HCT116 (cell line): ENCODE measurements around the gene CYP20A1. TPM values are rescaled to one million over a fixed set of nuclear protein-coding genes. Genes with fewer than 3 reads are reported as not detected.

Experiments
- ATAC-seq: fragments of 200-7000 bp; cut with Tn5 transposase; 2 replicates; pipeline ENCODE4 v1.9.1; 2020; ENCODE audit warnings: mild to moderate bottlenecking, moderate library complexity
- BruUV-seq: library from RNA; stranded (reverse); fragments of 400-500 nt; replicated peaks from 2 replicates; lab custom pipeline; 2021; lab: Mats Ljungman, UMichigan
- CTCF ChIA-PET: fragments of 300-600 bp; sonication (Branson Sonifier 250); formaldehyde crosslinking; loops from one replicate; lab custom pipeline; 2021; ENCODE audit warnings: antibody characterized with exemption; lab: Charles Lee
- POLR2A ChIA-PET: fragments of 300-600, 350-600 bp; sonication (Branson Sonifier 250); formaldehyde crosslinking; loops from one replicate; lab custom pipeline; 2021; ENCODE audit warnings: antibody characterized with exemption; lab: Charles Lee
- RAD21 ChIA-PET, 2 experiments: fragments of 300-600 bp; sonication (Branson Sonifier 250); formaldehyde crosslinking; loops; one replicate each; lab custom pipeline; 2023; ENCODE audit warnings: low total read pairs in 2 of 2; ENCODE audit not compliant: uncharacterized antibody in 2 of 2, unreplicated experiment in 2 of 2, low non-redundant PET in 1 of 2; lab: Charles Lee
- DNase-seq: peaks from one replicate; pipeline ENCODE4 v3.0.0-alpha.2; 2010; ENCODE audit warnings: low read depth, low spot score
- H2AFZ ChIP-seq: fragments of 200-600 bp; shearing (Covaris generic), sonication (generic); 2 replicates; pipeline ENCODE4 v1.6.1; 2017; ENCODE audit warnings: low read depth, mixed run types, mixed read lengths, antibody characterized with exemption, low read length; ENCODE audit not compliant: poor library complexity, severe bottlenecking
- H3K27ac ChIP-seq: 2 replicates; pipeline ENCODE4 v1.5.1; 2012; ENCODE audit warnings: low read depth, low read length
- H3K27me3 ChIP-seq: fragments of 200-600 bp; sonication (generic); 2 replicates; pipeline ENCODE4 v1.6.1; 2016; ENCODE audit warnings: mixed run types, low read length, mixed read lengths; ENCODE audit not compliant: insufficient read depth
- H3K36me3 ChIP-seq, 2 experiments: fragments of 200-500 bp in 1 of 2; fragments of 200-600 bp in 1 of 2; sonication (Bioruptor generic) in 1 of 2; sonication (generic) in 1 of 2; 2 replicates each; pipeline versions ENCODE4 v1.5.1 to v1.6.1; 2014 to 2016; ENCODE audit warnings: low read length in 2 of 2, inconsistent platforms in 1 of 2, mixed read lengths in 1 of 2, mixed run types in 1 of 2; ENCODE audit not compliant: insufficient read depth in 2 of 2, control insufficient read depth in 1 of 2
- H3K4me1 ChIP-seq, 2 experiments: fragments of 200-600 bp in 1 of 2; sonication (generic) in 1 of 2; 2 replicates each; pipeline versions ENCODE4 v1.5.1 to v1.6.1; 2012 to 2017; ENCODE audit warnings: low read length in 2 of 2, inconsistent platforms in 1 of 2, mild to moderate bottlenecking in 1 of 2, mixed read lengths in 1 of 2, mixed run types in 1 of 2, moderate library complexity in 1 of 2; ENCODE audit not compliant: insufficient read depth in 2 of 2, control insufficient read depth in 1 of 2
- H3K4me2 ChIP-seq: fragments of 200-600 bp; sonication (generic); 2 replicates; pipeline ENCODE4 v1.6.1; 2017; ENCODE audit warnings: mixed run types, low read length, mixed read lengths
- H3K4me3 ChIP-seq, 2 experiments: fragments of 200-600 bp in 1 of 2; sonication (generic) in 1 of 2; replicated peaks in 1 of 2; 2 replicates each; pipeline ENCODE4 v1.5.1; 2011 to 2016; ENCODE audit warnings: low read length in 2 of 2, control low read depth in 1 of 2, low read depth in 1 of 2, mild to moderate bottlenecking in 1 of 2, mixed read lengths in 1 of 2, mixed run types in 1 of 2
- H3K79me2 ChIP-seq: fragments of 200-600 bp; sonication (generic); 2 replicates; pipeline ENCODE4 v1.6.1; 2017; ENCODE audit warnings: mild to moderate bottlenecking, mixed run types, low read length, moderate library complexity, mixed read lengths; ENCODE audit not compliant: insufficient read depth
- H3K9ac ChIP-seq: fragments of 200-600 bp; sonication (generic); 2 replicates; pipeline ENCODE4 v1.6.1; 2016; ENCODE audit warnings: low read length, mixed read lengths
- H3K9me2 ChIP-seq: fragments of 200-600 bp; sonication (generic), shearing (Covaris generic); 2 replicates; pipeline ENCODE4 v1.6.1; 2017; ENCODE audit warnings: mixed run types, mild to moderate bottlenecking, moderate library complexity; ENCODE audit not compliant: insufficient read depth
- H3K9me3 ChIP-seq, 2 experiments: fragments of 200-500 bp in 1 of 2; fragments of 200-600 bp in 1 of 2; sonication (Bioruptor generic) in 1 of 2; sonication (generic) in 1 of 2; 2 replicates each; pipeline ENCODE4 v1.6.1; 2014 to 2017; ENCODE audit warnings: low read length in 2 of 2, mixed read lengths in 2 of 2, inconsistent platforms in 1 of 2, low read depth in 1 of 2, mild to moderate bottlenecking in 1 of 2, mixed run types in 1 of 2, moderate library complexity in 1 of 2; ENCODE audit not compliant: control insufficient read depth in 1 of 2, insufficient read depth in 1 of 2
- H4K20me1 ChIP-seq: fragments of 200-600 bp; sonication (generic), shearing (Covaris generic); 2 replicates; pipeline ENCODE4 v1.6.1; 2017; ENCODE audit warnings: mixed run types, mild to moderate bottlenecking, moderate library complexity; ENCODE audit not compliant: insufficient read depth
- CEBPB ChIP-seq: IDR thresholded peaks from 2 replicates; pipeline ENCODE4 v1.6.1; 2012; ENCODE audit warnings: low read depth
- CTCF ChIP-seq, 3 experiments: fragments of 200-600 bp in 1 of 3; sonication (generic) in 1 of 3; IDR thresholded peaks in 2 of 3; conservative IDR thresholded peaks in 1 of 3; 2 replicates each; pipeline ENCODE4 v1.5.1; 2012 to 2017; ENCODE audit warnings: low read depth in 2 of 3, low read length in 2 of 3, antibody characterized with exemption in 1 of 3, borderline replicate concordance in 1 of 3, control low read depth in 1 of 3, mild to moderate bottlenecking in 1 of 3, mixed read lengths in 1 of 3, mixed run types in 1 of 3, moderate library complexity in 1 of 3; ENCODE audit not compliant: insufficient read depth in 1 of 3
- ELF1 ChIP-seq: IDR thresholded peaks from 2 replicates; pipeline ENCODE4 v1.6.1; 2012; ENCODE audit warnings: low read depth, borderline replicate concordance
- EZH2phosphoT487 ChIP-seq: fragments of 200-600 bp; IDR thresholded peaks from 2 replicates; pipeline ENCODE4 v1.6.1; 2018; ENCODE audit warnings: antibody characterized with exemption, borderline replicate concordance
- FOSL1 ChIP-seq: IDR thresholded peaks from 2 replicates; pipeline ENCODE4 v1.6.1; 2012; ENCODE audit warnings: low read depth
- JUND ChIP-seq: IDR thresholded peaks from 2 replicates; pipeline ENCODE4 v1.6.1; 2012
- POLR2A ChIP-seq: IDR thresholded peaks from 2 replicates; pipeline ENCODE4 v1.7.0; 2011; ENCODE audit warnings: borderline replicate concordance; ENCODE audit not compliant: insufficient read depth, insufficient read length; ENCODE audit errors: extremely low read depth
- RAD21 ChIP-seq: IDR thresholded peaks from 2 replicates; pipeline ENCODE4 v1.6.1; 2012; ENCODE audit warnings: low read depth, mild to moderate bottlenecking
- REST ChIP-seq: IDR thresholded peaks from 2 replicates; pipeline ENCODE4 v1.6.1; 2012; ENCODE audit warnings: low read depth
- SP1 ChIP-seq: IDR thresholded peaks from 2 replicates; pipeline ENCODE4 v1.6.1; 2012; ENCODE audit warnings: low read depth
- TCF7L2 ChIP-seq: IDR thresholded peaks from 2 replicates; pipeline ENCODE4 v1.7.0; 2011; ENCODE audit warnings: borderline replicate concordance, inconsistent platforms; ENCODE audit not compliant: insufficient read depth, insufficient read length; ENCODE audit errors: extremely low read depth
- ZFX ChIP-seq: fragments of 450-650 bp; IDR thresholded peaks from 2 replicates; pipeline ENCODE4 v1.6.1; 2017
- ZNF274 ChIP-seq: fragments of 200-500 bp; sonication (Bioruptor generic); IDR thresholded peaks from 2 replicates; pipeline ENCODE4 v1.6.1; 2014; ENCODE audit warnings: mild to moderate bottlenecking, low read depth, low read length, inconsistent platforms
- intact Hi-C: fragments of 100-400 bp; cut with micrococcal nuclease; formaldehyde crosslinking; loops from 2 replicates; pipeline ENCODE4 v1.10.0; 2022
- total RNA-seq: library from RNA; stranded (reverse); gene quantifications from one replicate; pipeline ENCODE4 v1.2.1, GENCODE V29; 2021; ENCODE audit not compliant: unreplicated experiment
- TF ChIP-seq, protein P1 (sequence below): IDR thresholded peaks from 2 replicates; pipeline ENCODE4 v1.6.1; 2012

Gene CYP20A1
- total RNA-seq, 1 experiment from 2014 or later = 10.0 TPM

DNA sequence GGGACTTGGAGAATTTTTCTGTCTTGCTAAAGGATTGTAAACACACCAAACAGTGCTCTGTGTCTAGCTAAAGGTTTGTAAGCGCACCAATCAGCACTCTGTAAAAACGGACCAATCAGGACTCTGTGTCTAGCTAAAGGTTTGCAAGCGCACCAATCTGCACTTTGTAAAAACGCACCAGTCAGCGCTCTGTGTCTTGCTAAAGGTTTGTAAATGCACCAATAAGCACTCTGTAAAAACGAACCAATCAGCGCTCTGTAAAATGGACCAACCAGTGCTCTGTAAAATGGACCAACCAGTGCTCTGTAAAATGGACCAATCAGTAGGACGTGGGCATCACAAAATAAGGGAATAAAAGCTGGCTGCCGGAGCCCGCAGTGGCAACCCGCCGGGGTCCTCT, 105.8 kb downstream of the CYP20A1 start:
- Histone ChIP-seq H2AFZ (no peak overlapping the region), H3K9me3 (no peaks in the 10 kb centered on the region), H3K9me2 (no peaks in the 10 kb centered on the region), H3K4me1 (0 out of 4 replicates have a peak, but pooled peaks cover 0 to 3% of the 10 kb centered on the region in 2 experiments), H3K27me3 (no peaks in the 10 kb centered on the region), H4K20me1 (no peaks in the 10 kb centered on the region), H3K9ac (no peak overlapping the region), H3K4me3 (no peak overlapping the region), H3K4me2 (no peak overlapping the region), H3K27ac (no peak overlapping the region), H3K79me2 (peaks cover 71% of the 10 kb centered on the region), H3K36me3 (no peaks in the 10 kb centered on the region)
- no peak for ATAC-seq
- no peak for DNase-seq
- no peak for TF ChIP-seq ZNF274
- TF ChIP-seq ZFX = no peak
- no peak for TF ChIP-seq TCF7L2
- no peak for TF ChIP-seq SP1
- TF ChIP-seq RAD21 = no peak
- no peak for TF ChIP-seq EZH2phosphoT487
- TF ChIP-seq, protein P1, sequence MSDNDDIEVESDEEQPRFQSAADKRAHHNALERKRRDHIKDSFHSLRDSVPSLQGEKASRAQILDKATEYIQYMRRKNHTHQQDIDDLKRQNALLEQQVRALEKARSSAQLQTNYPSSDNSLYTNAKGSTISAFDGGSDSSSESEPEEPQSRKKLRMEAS = no peak
- TF ChIP-seq CTCF (IDR thresholded peaks at IDR 0.05 in 2 of 3, conservative IDR thresholded peaks at IDR 0.05 in 1 of 3; ENCODE audit: borderline replicate concordance in 1 of 3, insufficient read depth in 1 of 3, low read depth in 2 of 3, low read length in 2 of 3) = no peak
- TF ChIP-seq POLR2A = no peak
- TF ChIP-seq JUND = no peak
- TF ChIP-seq FOSL1 = no peak
- TF ChIP-seq CEBPB = no peak
- TF ChIP-seq ELF1 = no peak
- no peak for TF ChIP-seq REST
- ChIA-PET CTCF (no interaction called here), POLR2A (no interaction called here), RAD21 (no interaction called here)
- BruUV-seq = no TSS peak
- intact Hi-C loops = no loop called here
